C4-2B (cell line): ENCODE measurements around the gene MGAT1.

Experiments used
- H3K27ac ChIP-seq: fragments of 450-650 bp; 2 replicates; pipeline ENCODE4 v1.5.1; 2017
- ZFX ChIP-seq: fragments of 450-650 bp; IDR thresholded peaks from 2 replicates; pipeline ENCODE4 v1.6.1; 2017
- TF ChIP-seq, protein P1 (sequence below): fragments of 450-650 bp; conservative IDR thresholded peaks from 2 replicates; pipeline ENCODE4 v1.5.1; 2017; ENCODE audit warnings: mild to moderate bottlenecking

Gene MGAT1

DNA sequence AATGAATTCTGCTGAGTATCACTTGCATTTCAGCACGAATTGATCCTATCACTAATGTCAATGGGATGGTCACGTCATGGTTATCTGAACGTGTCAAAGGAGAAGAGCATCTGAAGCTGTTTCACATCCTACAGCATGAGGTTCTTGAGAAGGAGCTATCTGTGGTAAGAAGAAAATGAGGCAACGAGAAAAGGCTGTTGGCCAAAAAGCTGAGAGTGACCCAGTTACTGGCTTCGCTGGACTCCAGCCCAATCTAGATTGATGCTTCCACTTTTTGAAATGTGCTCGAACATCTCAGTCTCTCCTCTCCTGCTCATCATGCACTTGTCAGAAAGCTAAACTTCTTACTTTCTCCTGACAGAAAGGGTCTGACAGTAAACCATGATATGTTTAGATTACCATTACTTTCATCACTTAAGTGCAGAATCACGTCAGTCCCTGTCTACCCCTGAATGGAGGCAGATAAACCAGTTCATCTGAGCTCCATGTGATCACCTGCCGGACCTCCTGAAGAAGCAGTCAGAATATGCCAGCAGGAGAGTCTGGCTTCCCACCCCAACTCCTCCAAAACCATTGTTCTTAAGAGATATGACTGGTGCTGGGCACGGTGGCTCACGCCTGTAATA, 22.5 kb downstream of the MGAT1 start:
- H3K27ac ChIP-seq, result no peak overlapping the region
- TF ChIP-seq, protein P1, sequence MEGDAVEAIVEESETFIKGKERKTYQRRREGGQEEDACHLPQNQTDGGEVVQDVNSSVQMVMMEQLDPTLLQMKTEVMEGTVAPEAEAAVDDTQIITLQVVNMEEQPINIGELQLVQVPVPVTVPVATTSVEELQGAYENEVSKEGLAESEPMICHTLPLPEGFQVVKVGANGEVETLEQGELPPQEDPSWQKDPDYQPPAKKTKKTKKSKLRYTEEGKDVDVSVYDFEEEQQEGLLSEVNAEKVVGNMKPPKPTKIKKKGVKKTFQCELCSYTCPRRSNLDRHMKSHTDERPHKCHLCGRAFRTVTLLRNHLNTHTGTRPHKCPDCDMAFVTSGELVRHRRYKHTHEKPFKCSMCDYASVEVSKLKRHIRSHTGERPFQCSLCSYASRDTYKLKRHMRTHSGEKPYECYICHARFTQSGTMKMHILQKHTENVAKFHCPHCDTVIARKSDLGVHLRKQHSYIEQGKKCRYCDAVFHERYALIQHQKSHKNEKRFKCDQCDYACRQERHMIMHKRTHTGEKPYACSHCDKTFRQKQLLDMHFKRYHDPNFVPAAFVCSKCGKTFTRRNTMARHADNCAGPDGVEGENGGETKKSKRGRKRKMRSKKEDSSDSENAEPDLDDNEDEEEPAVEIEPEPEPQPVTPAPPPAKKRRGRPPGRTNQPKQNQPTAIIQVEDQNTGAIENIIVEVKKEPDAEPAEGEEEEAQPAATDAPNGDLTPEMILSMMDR, result no peak
- TF ChIP-seq ZFX, result no peak

DNA sequence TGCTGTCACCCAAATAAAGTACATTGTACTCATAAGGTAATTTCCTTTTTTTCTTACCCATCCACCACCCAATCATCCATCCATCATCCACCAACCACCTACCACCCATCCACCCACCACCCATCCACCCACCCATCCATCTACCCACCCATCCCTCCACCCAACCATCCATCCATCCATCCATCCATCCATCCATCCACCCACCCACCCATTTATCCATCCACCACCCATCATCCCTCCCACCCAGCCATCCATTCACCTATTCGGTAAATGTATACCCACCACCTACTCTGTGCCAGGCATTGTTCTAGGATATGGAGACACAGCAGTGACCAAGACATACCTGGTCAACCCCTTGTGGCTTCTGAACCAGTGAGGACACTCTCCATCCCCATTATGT, 25.1 kb downstream of the MGAT1 start:
- TF ChIP-seq, protein P1, result no peak
- TF ChIP-seq ZFX, result no peak
- H3K27ac ChIP-seq, result no peak overlapping the region

- no peak for TF ChIP-seq ZFX
- TF ChIP-seq, protein P1, result no peak
- H3K27ac ChIP-seq, result no peak overlapping the region
These were observed 26.2 kb downstream of the MGAT1 start for GRCh38 chr5:180776376-180776775.

GRCh38 chr5:180775624-180776023, 27.0 kb downstream of the MGAT1 start:
- no peak for TF ChIP-seq ZFX
- TF ChIP-seq, protein P1, result no peak
- H3K27ac ChIP-seq, result no peak overlapping the region

DNA sequence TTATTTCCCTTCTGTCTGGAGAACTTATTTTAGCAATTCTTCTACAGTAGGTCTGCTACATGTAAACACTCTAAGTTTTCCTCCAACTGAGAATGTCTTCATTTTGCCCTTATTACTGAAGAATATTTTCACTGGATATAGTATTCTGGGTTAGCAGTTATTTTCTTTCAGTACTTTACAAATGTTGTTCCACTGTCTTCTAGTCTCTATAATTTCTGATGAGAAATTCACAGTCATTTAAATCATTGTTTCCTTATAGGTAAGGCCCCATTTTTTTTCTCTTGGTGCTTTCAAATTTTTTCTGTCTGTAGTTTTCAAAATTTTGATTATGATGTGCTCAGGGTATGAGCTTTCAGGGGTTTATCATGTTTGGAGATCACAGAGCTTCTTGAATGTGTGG, 30.8 kb downstream of the MGAT1 start:
- H3K27ac ChIP-seq, result no peak overlapping the region
- no peak for TF ChIP-seq ZFX
- TF ChIP-seq, protein P1, result no peak

GRCh38 chr5:180769821-180770220, 32.8 kb downstream of the MGAT1 start:
- no peak for TF ChIP-seq ZFX
- TF ChIP-seq, protein P1, result no peak
- H3K27ac ChIP-seq, result no peak overlapping the region

GRCh38 chr5:180755601-180756000, 47.0 kb downstream of the MGAT1 start:
- no peak overlapping the region for H3K27ac ChIP-seq
- TF ChIP-seq ZFX, result no peak
- TF ChIP-seq, protein P1, result no peak
